Esophagus squamous epithelium (tissue), 4 donors: ENCODE results near the gene MCHR2.

Experiments
- POLR2A ChIP-seq, 4 donors: fragments of 450-650 bp; IDR thresholded peaks; one replicate each; pipeline ENCODE4 v1.6.1; 2017; ENCODE audit warnings: antibody characterized with exemption in 4 of 4, mild to moderate bottlenecking in 4 of 4, moderate library complexity in 3 of 4
- TF ChIP-seq, protein P1 (sequence below), 6 experiments: fragments of 450-650 bp in 4 of 6; fragments of 200-600 bp in 2 of 6; sonication (generic) in 2 of 6; IDR thresholded peaks; one replicate each; pipeline ENCODE4 v1.5.1; 2016 to 2019; ENCODE audit warnings: antibody characterized with exemption in 6 of 6, mild to moderate bottlenecking in 4 of 6, moderate library complexity in 4 of 6

DNA sequence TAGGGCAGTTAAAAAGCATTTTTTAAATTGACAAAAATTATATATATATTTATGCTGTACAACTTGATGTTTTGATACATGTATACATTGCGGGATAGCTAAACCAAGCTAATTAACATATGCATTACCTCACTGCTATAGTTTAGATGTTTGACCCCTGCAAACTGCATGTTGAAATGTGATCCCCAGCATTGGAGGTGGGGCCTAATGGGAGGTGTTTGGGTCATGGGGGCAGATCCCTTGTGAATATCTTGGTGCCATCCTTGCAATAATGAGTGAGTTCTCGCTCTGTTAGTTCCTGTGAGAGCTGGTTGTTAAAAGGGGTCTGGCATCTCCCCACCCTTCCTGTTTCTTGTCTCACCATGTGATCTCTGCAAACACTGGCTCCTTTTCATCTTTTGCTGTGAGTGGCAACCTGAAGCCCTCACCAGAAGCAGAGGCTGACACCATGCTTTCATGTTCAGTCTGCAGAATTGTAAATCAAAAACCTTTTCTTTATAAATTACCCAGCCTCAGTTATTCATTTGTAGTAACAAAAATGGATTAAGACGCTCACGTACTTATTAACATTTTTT is 111.8 kb downstream of the MCHR2 start:
- TF ChIP-seq, protein P1, sequence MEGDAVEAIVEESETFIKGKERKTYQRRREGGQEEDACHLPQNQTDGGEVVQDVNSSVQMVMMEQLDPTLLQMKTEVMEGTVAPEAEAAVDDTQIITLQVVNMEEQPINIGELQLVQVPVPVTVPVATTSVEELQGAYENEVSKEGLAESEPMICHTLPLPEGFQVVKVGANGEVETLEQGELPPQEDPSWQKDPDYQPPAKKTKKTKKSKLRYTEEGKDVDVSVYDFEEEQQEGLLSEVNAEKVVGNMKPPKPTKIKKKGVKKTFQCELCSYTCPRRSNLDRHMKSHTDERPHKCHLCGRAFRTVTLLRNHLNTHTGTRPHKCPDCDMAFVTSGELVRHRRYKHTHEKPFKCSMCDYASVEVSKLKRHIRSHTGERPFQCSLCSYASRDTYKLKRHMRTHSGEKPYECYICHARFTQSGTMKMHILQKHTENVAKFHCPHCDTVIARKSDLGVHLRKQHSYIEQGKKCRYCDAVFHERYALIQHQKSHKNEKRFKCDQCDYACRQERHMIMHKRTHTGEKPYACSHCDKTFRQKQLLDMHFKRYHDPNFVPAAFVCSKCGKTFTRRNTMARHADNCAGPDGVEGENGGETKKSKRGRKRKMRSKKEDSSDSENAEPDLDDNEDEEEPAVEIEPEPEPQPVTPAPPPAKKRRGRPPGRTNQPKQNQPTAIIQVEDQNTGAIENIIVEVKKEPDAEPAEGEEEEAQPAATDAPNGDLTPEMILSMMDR (IDR thresholded peaks at IDR 0.05) = no peak
- TF ChIP-seq POLR2A (IDR thresholded peaks at IDR 0.05) = no peak
